C4-2B (cell line): ENCODE measurements around the gene RAPGEF1.

Experiments used
- CTCF ChIP-seq: fragments of 450-650 bp; conservative IDR thresholded peaks from 2 replicates; pipeline ENCODE4 v1.5.1; 2017; ENCODE audit warnings: mild to moderate bottlenecking
- ZFX ChIP-seq: fragments of 450-650 bp; IDR thresholded peaks from 2 replicates; pipeline ENCODE4 v1.6.1; 2017

- TF ChIP-seq CTCF: no peak
- no peak for TF ChIP-seq ZFX
Measured at GRCh38 chr9:131695836-131696460, 43.9 kb downstream of the RAPGEF1 start.
